GM12873 (cell line): ENCODE data around the gene RBBP5.

ENCODE experiments used
- CTCF ChIP-seq: IDR thresholded peaks from 2 replicates; pipeline ENCODE4 v1.5.1; 2012; ENCODE audit warnings: low read depth, mild to moderate bottlenecking, moderate library complexity, low read length, control low read depth; ENCODE audit not compliant: insufficient read depth; ENCODE audit errors: missing control alignments

Gene RBBP5

GRCh38 chr1:205056956-205057568 lies 64.7 kb downstream of the RBBP5 start:
- TF ChIP-seq CTCF: no peak

- no peak for TF ChIP-seq CTCF
Measured at GRCh38 chr1:205056188-205056611, 65.6 kb downstream of the RBBP5 start.

- no peak for TF ChIP-seq CTCF
Measured at GRCh38 chr1:205054013-205054412, 67.8 kb downstream of the RBBP5 start.

GRCh38 chr1:205053296-205053695 lies 68.5 kb downstream of the RBBP5 start:
- no peak for TF ChIP-seq CTCF

DNA sequence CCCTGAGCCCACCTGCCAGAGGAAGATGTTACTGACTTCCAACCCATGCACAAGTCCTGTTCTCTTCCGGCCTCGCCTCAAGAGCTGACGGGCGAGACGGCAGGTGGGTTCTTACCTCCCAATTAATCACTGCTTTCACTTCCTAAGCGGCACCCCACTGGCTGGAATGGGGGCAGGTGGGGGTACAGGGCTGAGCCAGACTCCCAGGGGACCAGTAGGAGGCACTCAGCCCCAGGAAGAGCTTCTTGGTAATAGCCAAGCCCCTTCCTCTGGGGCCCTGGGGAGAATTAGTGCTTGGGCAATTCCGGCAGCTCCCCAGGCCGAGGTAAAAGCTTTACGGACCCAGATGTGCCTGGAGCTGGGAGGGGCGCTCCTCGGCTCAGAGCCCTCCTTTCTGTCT lies 69.1 kb downstream of the RBBP5 start:
- TF ChIP-seq CTCF: no peak

GRCh38 chr1:205049479-205049878 lies 72.3 kb downstream of the RBBP5 start:
- no peak for TF ChIP-seq CTCF

DNA sequence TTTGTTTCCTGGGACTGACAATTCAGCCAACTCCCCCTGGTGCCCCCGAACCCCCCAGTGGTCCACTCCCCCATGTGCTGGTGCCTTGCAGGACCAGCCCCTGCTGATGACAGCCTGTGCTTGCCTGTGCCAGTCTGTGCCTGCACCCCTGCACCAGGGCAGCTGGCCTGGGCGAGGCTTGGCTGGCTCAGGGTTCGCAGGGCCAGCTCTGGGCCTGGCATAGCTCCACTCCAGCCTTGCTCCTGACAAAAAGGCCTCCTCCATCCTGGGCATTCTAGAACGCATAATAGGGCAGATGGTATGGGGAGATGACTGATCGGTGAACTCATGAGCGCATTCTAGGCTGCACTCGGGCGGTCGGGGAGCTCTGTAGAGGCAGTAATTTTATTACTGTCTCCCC lies 73.4 kb downstream of the RBBP5 start:
- TF ChIP-seq CTCF: no peak

DNA sequence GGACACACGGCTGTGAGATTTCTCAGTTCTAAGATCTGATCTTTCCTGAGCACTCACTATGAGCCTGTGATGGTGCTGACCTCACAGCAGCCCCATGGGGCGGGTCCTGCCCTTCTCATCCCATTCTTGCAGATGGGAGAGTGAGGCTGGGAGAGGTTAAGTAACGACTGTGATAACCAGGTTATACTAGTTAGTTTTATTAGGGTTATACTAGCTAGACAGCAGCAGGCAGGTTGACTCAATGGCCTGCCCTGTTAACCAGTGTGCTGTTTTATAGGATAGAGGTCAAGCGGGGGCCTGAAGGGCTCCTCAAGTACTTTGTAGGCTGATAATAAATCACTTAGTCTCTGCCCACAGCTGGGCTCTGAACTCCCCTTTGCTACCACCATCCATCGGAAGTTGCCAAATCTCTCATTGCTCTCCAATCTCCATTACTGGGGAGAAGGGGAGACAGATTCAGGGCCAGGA lies 74.0 kb downstream of the RBBP5 start:
- no peak for TF ChIP-seq CTCF
